Loucy (cell line): ENCODE measurements around the gene ASB2.

ENCODE experiments used
- EZH2phosphoT487 ChIP-seq: fragments of 200-600 bp; IDR thresholded peaks from 2 replicates; pipeline ENCODE4 v1.6.1; 2018; ENCODE audit warnings: antibody characterized with exemption, mild to moderate bottlenecking, moderate library complexity, borderline replicate concordance
- TF ChIP-seq, protein P1 (sequence below): fragments of 200-600 bp; sonication (generic); conservative IDR thresholded peaks from 2 replicates; pipeline ENCODE4 v1.5.1; 2014; ENCODE audit warnings: mild to moderate bottlenecking, antibody characterized with exemption, low read length

DNA sequence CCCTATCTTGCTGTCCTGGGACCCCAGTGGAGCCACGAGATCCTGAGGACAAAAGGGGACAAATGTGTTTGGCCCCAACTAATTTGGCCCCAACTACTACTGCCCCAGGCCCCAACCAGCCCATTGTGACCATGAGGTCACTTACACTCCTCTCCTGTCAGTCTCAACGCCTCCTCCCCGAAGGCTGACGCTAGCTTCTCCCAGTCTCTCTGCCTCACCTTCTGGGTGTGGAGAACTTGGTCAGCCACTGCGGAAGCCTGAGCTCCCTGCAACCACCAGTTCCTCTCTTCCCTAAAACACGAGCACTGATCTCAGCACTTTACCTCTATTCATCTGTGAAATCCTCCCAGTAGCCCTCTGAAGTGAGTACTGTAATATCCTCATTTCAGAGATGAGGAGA is 35.9 kb downstream of the ASB2 start:
- TF ChIP-seq, protein P1, sequence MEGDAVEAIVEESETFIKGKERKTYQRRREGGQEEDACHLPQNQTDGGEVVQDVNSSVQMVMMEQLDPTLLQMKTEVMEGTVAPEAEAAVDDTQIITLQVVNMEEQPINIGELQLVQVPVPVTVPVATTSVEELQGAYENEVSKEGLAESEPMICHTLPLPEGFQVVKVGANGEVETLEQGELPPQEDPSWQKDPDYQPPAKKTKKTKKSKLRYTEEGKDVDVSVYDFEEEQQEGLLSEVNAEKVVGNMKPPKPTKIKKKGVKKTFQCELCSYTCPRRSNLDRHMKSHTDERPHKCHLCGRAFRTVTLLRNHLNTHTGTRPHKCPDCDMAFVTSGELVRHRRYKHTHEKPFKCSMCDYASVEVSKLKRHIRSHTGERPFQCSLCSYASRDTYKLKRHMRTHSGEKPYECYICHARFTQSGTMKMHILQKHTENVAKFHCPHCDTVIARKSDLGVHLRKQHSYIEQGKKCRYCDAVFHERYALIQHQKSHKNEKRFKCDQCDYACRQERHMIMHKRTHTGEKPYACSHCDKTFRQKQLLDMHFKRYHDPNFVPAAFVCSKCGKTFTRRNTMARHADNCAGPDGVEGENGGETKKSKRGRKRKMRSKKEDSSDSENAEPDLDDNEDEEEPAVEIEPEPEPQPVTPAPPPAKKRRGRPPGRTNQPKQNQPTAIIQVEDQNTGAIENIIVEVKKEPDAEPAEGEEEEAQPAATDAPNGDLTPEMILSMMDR: no peak
- no peak for TF ChIP-seq EZH2phosphoT487
